GM21360 (cell line): ENCODE results near the gene CTNNBL1.

Source experiments
- ATAC-seq: cut with Tn5 transposase; IDR thresholded peaks from one replicate; pipeline ENCODE4 v1.9.1; 2021; ENCODE audit warnings: mild to moderate bottlenecking, moderate library complexity; ENCODE audit not compliant: unreplicated experiment

Gene CTNNBL1

DNA sequence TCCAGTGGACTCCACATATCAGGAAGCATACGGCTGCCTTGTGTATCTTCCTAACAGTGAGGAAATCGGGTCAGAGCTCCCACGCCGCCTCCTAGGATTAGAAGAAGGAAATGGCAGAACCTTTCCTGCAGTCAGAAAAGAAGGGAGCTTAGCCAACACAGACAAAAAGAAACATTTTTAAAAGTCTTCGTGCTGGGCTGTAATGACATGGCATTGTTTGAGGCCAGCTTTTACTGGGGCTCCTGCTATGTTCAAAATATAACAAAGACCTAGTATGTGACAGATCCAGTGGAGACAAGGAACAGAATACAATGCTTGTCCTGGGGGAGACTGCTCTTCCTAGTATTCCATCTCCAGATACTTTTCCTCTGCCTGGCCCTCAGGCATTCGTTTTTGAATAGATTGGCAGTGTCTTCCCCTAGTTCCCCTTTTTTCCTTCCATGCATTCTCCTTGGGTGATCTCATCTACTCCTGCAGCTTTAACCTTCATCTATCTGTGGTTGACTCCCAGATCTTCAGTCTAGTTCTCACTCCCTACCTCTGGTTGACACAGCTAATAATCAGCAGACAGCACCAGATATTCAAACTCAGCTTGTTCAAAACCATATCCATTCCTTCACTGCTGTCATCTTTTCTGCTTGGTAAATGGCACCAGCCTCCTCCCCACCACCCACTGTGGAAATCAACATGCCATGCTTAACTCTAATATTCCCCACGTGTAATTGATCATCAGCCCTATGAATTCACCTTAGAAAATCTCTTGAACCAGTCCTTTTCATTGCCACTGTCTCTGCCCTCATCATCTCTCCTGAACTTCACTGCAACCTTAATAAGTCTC lies 114.6 kb downstream of the CTNNBL1 start:
- no peak for ATAC-seq

DNA sequence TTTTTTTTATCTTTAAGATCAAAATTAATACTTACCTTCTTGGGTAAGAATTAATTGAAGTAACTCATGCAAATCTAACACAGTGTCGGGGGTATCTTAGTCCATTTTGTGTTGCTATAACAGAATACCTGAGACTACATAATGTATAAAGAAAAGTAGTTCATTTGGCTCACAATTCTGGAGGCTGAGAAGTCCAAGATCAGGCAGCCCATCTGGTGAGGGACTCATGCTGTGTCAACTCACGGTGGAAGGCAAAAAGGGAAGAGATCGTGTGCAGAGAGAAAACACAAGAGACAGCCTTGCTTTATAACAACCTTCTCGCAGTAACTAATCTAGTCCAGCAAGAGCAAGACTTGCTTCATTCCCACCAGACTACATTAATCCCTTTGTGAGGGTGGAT lies 116.2 kb downstream of the CTNNBL1 start:
- no peak for ATAC-seq

GRCh38 chr20:37816003-37816402 lies 122.2 kb downstream of the CTNNBL1 start:
- no peak for ATAC-seq

- ATAC-seq, result no peak
Observed at GRCh38 chr20:37816726-37817125, 122.9 kb downstream of the CTNNBL1 start.

GRCh38 chr20:37821696-37822095 lies 127.9 kb downstream of the CTNNBL1 start:
- no peak for ATAC-seq

- ATAC-seq, result no peak
Observed at GRCh38 chr20:37822141-37822601, 128.3 kb downstream of the CTNNBL1 start.

- ATAC-seq, result no peak
Observed at GRCh38 chr20:37823296-37823980, 129.6 kb downstream of the CTNNBL1 start.

DNA sequence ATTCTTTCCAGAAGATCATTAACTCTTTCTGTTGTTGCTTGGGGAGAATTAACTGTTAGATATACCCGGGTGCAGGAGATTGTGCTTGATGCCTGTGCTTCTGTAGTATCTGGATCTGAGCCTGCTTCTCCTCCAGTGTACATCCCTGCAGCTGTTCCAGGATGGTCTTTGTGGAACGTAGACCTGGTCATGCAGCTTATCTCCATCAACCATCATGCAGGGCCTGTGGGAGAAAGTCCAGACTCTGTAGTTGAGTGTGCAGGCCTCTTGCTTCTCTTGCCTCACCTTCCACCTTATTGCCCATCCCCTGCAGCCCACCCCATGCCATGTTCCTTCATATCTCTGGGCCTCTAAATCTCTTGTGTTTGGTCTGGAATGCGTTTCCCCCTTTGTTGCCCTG lies 133.8 kb downstream of the CTNNBL1 start:
- no peak for ATAC-seq

GRCh38 chr20:37828684-37829083 lies 134.9 kb downstream of the CTNNBL1 start:
- no peak for ATAC-seq

GRCh38 chr20:37829128-37829527 lies 135.3 kb downstream of the CTNNBL1 start:
- no peak for ATAC-seq

DNA sequence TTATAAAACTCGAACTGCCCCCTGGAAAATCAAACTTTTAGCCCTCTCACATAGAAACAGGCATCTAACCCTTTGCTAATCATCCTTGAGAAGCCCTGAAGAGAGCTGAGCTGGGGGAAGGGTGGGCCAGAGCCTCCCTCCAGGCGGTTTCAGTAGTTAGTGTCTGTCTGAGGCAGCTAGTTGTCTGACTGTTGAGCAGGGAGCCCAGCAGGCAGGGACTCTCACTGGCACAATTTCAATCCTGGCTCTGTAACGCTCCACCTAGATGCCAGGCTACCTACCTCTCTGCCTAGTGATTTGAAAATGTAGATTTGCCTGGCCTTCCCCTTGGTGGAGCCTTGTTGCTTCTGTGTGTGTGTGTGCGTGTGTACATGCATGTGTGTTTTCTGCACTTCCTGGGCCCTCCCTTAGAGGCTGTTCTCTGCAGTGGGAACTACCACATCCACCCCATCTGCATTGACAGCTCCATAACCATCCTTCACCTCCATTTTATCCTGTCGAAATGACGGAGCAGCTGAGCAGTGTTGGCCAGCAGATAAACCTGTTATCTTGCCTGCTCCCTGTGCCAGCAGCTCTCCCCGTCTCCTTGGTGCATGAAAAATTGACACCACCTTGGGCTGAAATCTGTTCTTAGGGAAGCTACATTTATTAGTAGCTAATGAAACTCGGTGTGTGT lies 139.5 kb downstream of the CTNNBL1 start:
- ATAC-seq, result no peak

DNA sequence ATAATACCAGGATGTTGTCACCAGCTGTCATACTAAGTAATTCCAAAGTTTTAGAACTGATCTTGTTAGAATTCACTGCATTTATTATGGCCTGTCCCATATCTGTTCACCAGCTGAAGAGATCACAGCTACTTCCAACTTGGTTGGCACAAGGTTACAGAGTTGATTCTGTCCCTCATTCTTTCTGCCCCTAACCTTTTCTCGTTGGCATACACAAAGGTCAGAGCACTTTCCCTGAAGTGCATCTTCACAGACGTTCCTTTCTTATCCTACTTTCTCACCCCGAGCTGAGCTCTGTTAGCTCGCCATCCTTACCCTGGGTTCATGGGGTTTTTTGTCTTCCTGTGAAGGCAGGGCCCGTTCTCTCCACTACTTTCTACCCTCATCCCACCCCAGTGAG lies 143.1 kb downstream of the CTNNBL1 start:
- no peak for ATAC-seq

GRCh38 chr20:37837924-37838323 lies 144.1 kb downstream of the CTNNBL1 start:
- ATAC-seq, result no peak

DNA sequence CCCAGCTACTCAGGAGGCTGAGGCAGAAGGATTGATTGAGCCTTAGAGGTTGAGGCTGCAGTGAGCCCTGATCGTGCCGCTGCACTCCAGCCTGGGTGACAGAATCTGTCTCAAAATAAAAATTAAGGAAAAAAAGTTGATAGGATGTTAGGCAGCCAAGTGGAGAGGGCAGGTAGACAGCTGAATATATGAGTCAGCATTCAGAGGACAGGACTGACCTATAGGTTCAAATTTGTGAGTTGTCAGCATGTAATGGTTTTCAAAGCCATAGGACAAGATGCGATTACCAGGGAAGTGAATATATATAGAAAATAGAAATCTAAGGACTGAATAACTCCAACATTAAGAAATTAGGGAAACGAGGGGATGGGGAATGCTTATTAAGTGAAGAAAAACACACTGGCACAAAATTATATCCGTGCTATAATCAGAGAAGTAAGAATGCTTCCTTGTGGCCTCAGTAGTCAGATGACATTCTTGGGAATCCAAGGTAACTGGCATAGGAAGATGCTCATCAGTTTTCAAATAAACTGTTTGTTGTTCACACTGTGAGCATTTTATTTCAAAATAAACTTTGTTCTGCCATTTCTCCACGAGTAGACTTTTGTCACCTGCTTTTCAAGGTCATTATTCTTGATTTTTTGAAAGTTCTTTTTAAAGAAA lies 145.1 kb downstream of the CTNNBL1 start:
- ATAC-seq, result no peak

DNA sequence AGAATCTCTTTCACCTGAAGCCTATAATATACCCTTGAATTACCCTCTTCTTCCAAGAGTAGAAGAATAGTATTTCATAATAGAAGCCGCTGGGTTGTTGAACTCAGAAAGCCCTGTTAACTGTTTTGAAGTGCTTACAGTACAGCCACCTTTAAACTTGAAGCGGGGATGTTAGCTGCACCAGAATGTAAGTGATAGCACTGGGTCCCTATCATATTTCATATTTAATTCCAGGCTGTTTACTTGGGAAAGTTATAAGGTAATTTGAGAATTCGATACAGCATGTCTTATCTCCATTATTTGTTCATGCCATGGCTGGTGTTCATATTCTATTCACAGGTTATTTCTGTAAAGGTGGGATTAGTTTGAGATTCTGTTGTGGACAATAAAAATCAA lies 145.6 kb downstream of the CTNNBL1 start:
- ATAC-seq, result no peak

- no peak for ATAC-seq
Observed at GRCh38 chr20:37839955-37840354, 146.1 kb downstream of the CTNNBL1 start.

GRCh38 chr20:37841389-37841788 lies 147.6 kb downstream of the CTNNBL1 start:
- no peak for ATAC-seq

- no peak for ATAC-seq
Observed at GRCh38 chr20:37841971-37842370, 148.1 kb downstream of the CTNNBL1 start.

DNA sequence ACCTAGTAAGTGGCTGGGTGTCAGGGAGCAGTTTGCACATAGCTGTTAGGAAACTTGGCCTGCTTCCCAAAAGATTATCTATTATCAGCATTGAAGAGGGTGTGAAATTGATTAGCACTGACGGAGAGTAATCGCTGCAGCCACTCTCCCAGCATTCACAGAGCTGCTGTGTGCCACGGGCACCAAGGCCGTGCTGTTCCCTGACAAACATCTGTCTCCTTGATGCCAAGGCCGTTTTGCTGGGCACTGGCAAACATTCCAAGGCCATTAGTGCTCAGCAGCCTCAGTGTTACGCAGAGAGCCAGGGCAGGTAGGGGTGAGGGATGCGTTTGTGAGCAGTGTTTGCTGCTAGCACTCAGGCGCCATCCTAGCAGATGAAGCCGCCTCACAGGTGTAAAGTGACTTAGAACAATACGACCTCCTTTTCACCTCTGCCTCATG lies 151.4 kb downstream of the CTNNBL1 start:
- no peak for ATAC-seq

- no peak for ATAC-seq
Observed at GRCh38 chr20:37845878-37846277, 152.0 kb downstream of the CTNNBL1 start.

DNA sequence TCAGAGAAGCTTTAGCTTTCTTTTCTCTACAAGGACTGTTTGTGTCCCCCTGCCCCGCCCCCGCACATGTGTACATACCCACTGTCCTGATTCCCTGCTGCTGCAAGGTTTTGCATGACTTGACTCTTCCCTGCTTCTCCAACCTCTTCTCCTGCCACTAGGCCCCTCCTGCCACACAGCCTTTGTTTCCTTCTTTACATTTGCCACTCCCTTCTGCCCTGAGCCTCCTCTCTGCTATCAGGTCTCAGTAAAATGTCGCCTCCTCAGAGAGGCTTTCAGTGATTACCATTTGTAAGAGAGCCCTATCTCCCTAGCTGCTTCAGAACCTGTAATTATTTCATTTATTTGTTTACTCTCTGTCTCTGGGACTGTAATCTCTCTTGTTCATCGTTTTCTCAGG lies 152.7 kb downstream of the CTNNBL1 start:
- ATAC-seq, result no peak
